HG03354 (cell line): ENCODE measurements around the gene MANSC1.

Experiments
- ATAC-seq: cut with Tn5 transposase; IDR thresholded peaks from one replicate; pipeline ENCODE4 v1.9.1; 2021; ENCODE audit warnings: mild to moderate bottlenecking; ENCODE audit not compliant: unreplicated experiment, poor library complexity, severe bottlenecking

MANSC1 gene

DNA sequence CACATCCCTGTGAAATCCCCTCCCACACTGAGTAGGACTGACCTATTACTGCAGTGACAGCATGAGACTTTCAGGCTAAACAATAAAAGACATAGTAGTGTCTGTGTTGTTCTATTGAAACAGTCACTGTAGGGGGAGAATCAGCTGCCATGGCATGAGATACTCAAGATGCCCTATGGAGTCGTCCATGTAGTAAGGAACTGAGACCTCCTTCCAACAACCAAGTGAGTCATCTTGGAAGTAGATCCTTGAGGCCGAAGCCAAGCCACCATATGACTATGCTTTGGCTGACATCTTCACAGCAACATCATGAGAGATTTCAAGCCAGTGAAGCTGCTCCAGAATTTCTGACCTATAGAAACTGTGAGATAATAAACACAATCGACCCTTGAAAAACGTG is 71.1 kb downstream of the MANSC1 start:
- no peak for ATAC-seq
